ENCODE data around the gene DRAXIN.

Gene DRAXIN

GRCh38 chr1:11740258-11741192 lies 49.0 kb downstream of the DRAXIN start:
- DNase-seq: peak; percentile 38

- no peak for DNase-seq
Observed at GRCh38 chr1:11741482-11741881, 50.0 kb downstream of the DRAXIN start.

GRCh38 chr1:11741919-11742558 lies 50.5 kb downstream of the DRAXIN start:
- no peak for DNase-seq

- DNase-seq: no peak
Observed at GRCh38 chr1:11744287-11744686, 52.8 kb downstream of the DRAXIN start.

GRCh38 chr1:11746092-11746491 lies 54.6 kb downstream of the DRAXIN start:
- no peak for DNase-seq

GRCh38 chr1:11746795-11747487 lies 55.4 kb downstream of the DRAXIN start:
- no peak for DNase-seq

- DNase-seq: no peak
Observed at GRCh38 chr1:11748294-11749202, 57.0 kb downstream of the DRAXIN start.

GRCh38 chr1:11749203-11749689 lies 57.7 kb downstream of the DRAXIN start:
- DNase-seq: peak; percentile 67

- DNase-seq: no peak
Observed at GRCh38 chr1:11749996-11750395, 58.5 kb downstream of the DRAXIN start.

- no peak for DNase-seq
Observed at GRCh38 chr1:11751087-11751486, 59.6 kb downstream of the DRAXIN start.

GRCh38 chr1:11752359-11753088 lies 61.0 kb downstream of the DRAXIN start:
- DNase-seq: no peak

GRCh38 chr1:11753555-11754208 lies 62.2 kb downstream of the DRAXIN start:
- no peak for DNase-seq

- DNase-seq: no peak
Observed at GRCh38 chr1:11757047-11757446, 65.5 kb downstream of the DRAXIN start.

- no peak for DNase-seq
Observed at GRCh38 chr1:11759791-11760190, 68.3 kb downstream of the DRAXIN start.

GRCh38 chr1:11761285-11761684 lies 69.8 kb downstream of the DRAXIN start:
- no peak for DNase-seq

GRCh38 chr1:11761988-11762406 lies 70.5 kb downstream of the DRAXIN start, which contains the start of gene C1orf167:
TSS of gene C1orf167 (plus strand) at chr1:11762193. CDS start at chr1:11764401, 2,208 bp downstream.
- peak; percentile 58 for DNase-seq

GRCh38 chr1:11764115-11764514 lies 72.6 kb downstream of the DRAXIN start:
- no peak for DNase-seq

GRCh38 chr1:11764519-11764918 lies 73.0 kb downstream of the DRAXIN start:
- DNase-seq: no peak

GRCh38 chr1:11765661-11766428 lies 74.3 kb downstream of the DRAXIN start:
- no peak for DNase-seq

GRCh38 chr1:11766429-11766776 lies 74.9 kb downstream of the DRAXIN start:
- no peak for DNase-seq
